HepG2 (cell line): ENCODE data around the gene DNAJA1. TPM values are rescaled to one million over a fixed set of nuclear protein-coding genes. Genes with fewer than 3 reads are reported as not detected.

Experiments
- BCL6 ChIP-seq: IDR thresholded peaks from 2 replicates; pipeline ENCODE4 v1.6.1; 2016; ENCODE audit warnings: missing genetic modification reagents, missing compliant biosample characterization
- HNF4A ChIP-seq: sonication (generic); formaldehyde crosslinking; IDR thresholded peaks from 2 replicates; pipeline ENCODE4 v1.4.0; 2020; ENCODE audit warnings: missing genetic modification reagents
- MIXL1 ChIP-seq: IDR thresholded peaks from 2 replicates; pipeline ENCODE4 v1.6.1; 2016
- MTF1 ChIP-seq: sonication (generic); formaldehyde crosslinking; IDR thresholded peaks from 2 replicates; pipeline ENCODE4 v1.5.0; 2020; ENCODE audit warnings: missing genetic modification reagents
- NFE2 ChIP-seq: sonication (generic); formaldehyde crosslinking; IDR thresholded peaks from 2 replicates; pipeline ENCODE4 v1.4.0; 2020; ENCODE audit warnings: missing genetic modification reagents
- PAX8 ChIP-seq: sonication (generic); formaldehyde crosslinking; IDR thresholded peaks from 2 replicates; pipeline ENCODE4 v1.8.0; 2022; ENCODE audit warnings: mild to moderate bottlenecking, missing genetic modification reagents, borderline replicate concordance
- RCOR2 ChIP-seq: IDR thresholded peaks from 2 replicates; pipeline ENCODE4 v1.6.1; 2016; ENCODE audit warnings: missing biosample characterization, missing genetic modification reagents
- RXRA ChIP-seq: sonication (generic); formaldehyde crosslinking; IDR thresholded peaks from 2 replicates; pipeline ENCODE4 v1.5.1; 2020; ENCODE audit warnings: missing genetic modification reagents
- SMAD3 ChIP-seq: sonication (generic); formaldehyde crosslinking; IDR thresholded peaks from 2 replicates; pipeline ENCODE4 v1.4.0; 2020; ENCODE audit warnings: missing genetic modification reagents
- TCF7 ChIP-seq: sonication (generic); IDR thresholded peaks from 2 replicates; pipeline ENCODE4 v1.6.1; 2016; ENCODE audit warnings: antibody characterized with exemption, low read depth
- TEAD3 ChIP-seq: optimal IDR thresholded peaks from 2 replicates; pipeline ENCODE3; 2016; ENCODE audit warnings: borderline replicate concordance
- ZBTB1 ChIP-seq: sonication (generic); formaldehyde crosslinking; IDR thresholded peaks from 2 replicates; pipeline ENCODE4 v1.4.0; 2020; ENCODE audit warnings: missing genetic modification reagents, borderline replicate concordance
- ZBTB20 ChIP-seq: sonication (generic); formaldehyde crosslinking; IDR thresholded peaks from 2 replicates; pipeline ENCODE4 v1.8.1; 2023; ENCODE audit warnings: missing genetic modification reagents, low read depth, mild to moderate bottlenecking, borderline replicate concordance
- ZBTB7A ChIP-seq: sonication (generic); formaldehyde crosslinking; IDR thresholded peaks from 2 replicates; pipeline ENCODE4 v1.8.0; 2022; ENCODE audit warnings: mild to moderate bottlenecking, missing genetic modification reagents
- ZFX ChIP-seq: sonication (generic); formaldehyde crosslinking; IDR thresholded peaks from 2 replicates; pipeline ENCODE4 v1.4.0; 2020; ENCODE audit warnings: mild to moderate bottlenecking, low read depth, missing genetic modification reagents, moderate library complexity
- ZMYM3 ChIP-seq: sonication (generic); formaldehyde crosslinking; IDR thresholded peaks from 2 replicates; pipeline ENCODE4 v1.5.1; 2020; ENCODE audit warnings: mild to moderate bottlenecking, missing genetic modification reagents
- ZNF20 ChIP-seq: sonication (generic); formaldehyde crosslinking; IDR thresholded peaks from 2 replicates; pipeline ENCODE4 v1.4.0; 2020; ENCODE audit warnings: mild to moderate bottlenecking, moderate library complexity, missing genetic modification reagents
- ZNF589 ChIP-seq: sonication (generic); formaldehyde crosslinking; conservative IDR thresholded peaks from 2 replicates; pipeline ENCODE4 v1.8.0; 2022; ENCODE audit warnings: mild to moderate bottlenecking, moderate library complexity, missing genetic modification reagents
- ZNF768 ChIP-seq: sonication (generic); formaldehyde crosslinking; IDR thresholded peaks from 2 replicates; pipeline ENCODE4 v1.4.0; 2020; ENCODE audit warnings: missing genetic modification reagents
- ZNF776 ChIP-seq: sonication (generic); formaldehyde crosslinking; IDR thresholded peaks from 2 replicates; pipeline ENCODE4 v1.4.0; 2020; ENCODE audit warnings: mild to moderate bottlenecking, missing genetic modification reagents
- ZNF850 ChIP-seq: sonication (generic); formaldehyde crosslinking; conservative IDR thresholded peaks from 2 replicates; pipeline ENCODE4 v1.9.0; 2021; ENCODE audit warnings: mild to moderate bottlenecking, missing genetic modification reagents
- ZSCAN31 ChIP-seq: sonication (generic); formaldehyde crosslinking; IDR thresholded peaks from 2 replicates; pipeline ENCODE4 v1.5.0; 2020; ENCODE audit warnings: low read depth, mild to moderate bottlenecking, missing genetic modification reagents
- polyA plus RNA-seq, 8 experiments: library from polyadenylated mRNA; depleted of rRNA in 3 of 8; stranded (reverse) in 7 of 8; unstranded in 1 of 8; fragments of >200 nt; fragmentation: Illumina TruSeq in 4 of 8; extraction: Trizol in 4 of 8; gene quantifications; 2 replicates each; pipeline versions ENCODE4 v1.2.1 to v1.2.3, GENCODE V29; 2011 to 2016; ENCODE audit warnings: low read depth in 4 of 8, missing spikeins in 1 of 8, mixed read lengths in 1 of 8; ENCODE audit not compliant: insufficient read depth in 1 of 8
- total RNA-seq, 5 experiments: library from RNA; depleted of rRNA; stranded (reverse); fragments of >200 nt; fragmentation: Illumina TruSeq; extraction: Trizol; gene quantifications; 2 replicates each; pipeline ENCODE4 v1.2.3, GENCODE V29; 2016; ENCODE audit warnings: low read depth in 1 of 5
- TF ChIP-seq, protein P1 (sequence below): sonication (generic); formaldehyde crosslinking; IDR thresholded peaks from 2 replicates; pipeline ENCODE4 v1.4.0; 2020; ENCODE audit warnings: missing genetic modification reagents, mild to moderate bottlenecking, borderline replicate concordance
- TF ChIP-seq, protein P2 (sequence below): IDR thresholded peaks from 2 replicates; pipeline ENCODE4 v1.4.0; 2020; ENCODE audit warnings: mild to moderate bottlenecking, missing genetic modification reagents
- TF ChIP-seq, protein P3 (sequence below): sonication (generic); formaldehyde crosslinking; IDR thresholded peaks from 2 replicates; pipeline ENCODE4 v1.4.0; 2020; ENCODE audit warnings: missing genetic modification reagents, borderline replicate concordance
- TF ChIP-seq, protein P4 (sequence below): sonication (generic); formaldehyde crosslinking; IDR thresholded peaks from 2 replicates; pipeline ENCODE4 v1.9.0; 2022; ENCODE audit warnings: low read depth, missing genetic modification reagents

DNAJA1 gene
- total and polyA plus RNA-seq, 2 of the 13 experiments (the other 11 are each of a cell fraction or from before 2014, with no cell fraction given): 95.9 to 306 TPM

DNA sequence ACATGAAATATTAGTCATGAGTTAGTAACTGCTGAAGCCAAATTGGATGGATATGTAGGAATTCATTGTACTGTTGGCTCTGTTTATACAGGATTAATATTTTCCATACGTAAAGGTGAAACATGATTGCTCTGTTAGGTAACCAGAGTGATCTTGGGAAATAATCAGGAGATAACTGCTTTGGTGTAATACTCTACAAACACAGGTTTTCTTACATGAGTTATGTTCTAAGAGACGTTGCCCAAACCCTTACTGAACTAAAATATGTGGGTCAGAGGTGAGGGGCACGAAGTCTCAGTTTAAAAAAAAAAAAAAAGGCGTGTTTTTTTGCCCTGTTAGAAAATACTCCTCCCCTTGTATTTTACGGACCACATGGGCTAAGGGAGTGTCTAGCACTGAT, 7.8 kb downstream of the DNAJA1 start (continued):
- TF ChIP-seq ZBTB7A (CRISPR knock-in tag): no peak
- TF ChIP-seq RXRA (CRISPR knock-in tag): no peak
- no peak for TF ChIP-seq RCOR2 (CRISPR knock-in tag)
- TF ChIP-seq HNF4A: peak; percentile 45
- TF ChIP-seq ZSCAN31 (CRISPR knock-in tag): no peak
- TF ChIP-seq ZNF768 (CRISPR knock-in tag): no peak
- TF ChIP-seq ZBTB20 (CRISPR knock-in tag): no peak
- no peak for TF ChIP-seq ZNF776
- TF ChIP-seq PAX8 (CRISPR knock-in tag): no peak
- TF ChIP-seq ZNF20 (CRISPR knock-in tag): no peak
- no peak for TF ChIP-seq TEAD3 (CRISPR knock-in tag)
- TF ChIP-seq NFE2 (CRISPR knock-in tag): no peak
- TF ChIP-seq, protein P1, sequence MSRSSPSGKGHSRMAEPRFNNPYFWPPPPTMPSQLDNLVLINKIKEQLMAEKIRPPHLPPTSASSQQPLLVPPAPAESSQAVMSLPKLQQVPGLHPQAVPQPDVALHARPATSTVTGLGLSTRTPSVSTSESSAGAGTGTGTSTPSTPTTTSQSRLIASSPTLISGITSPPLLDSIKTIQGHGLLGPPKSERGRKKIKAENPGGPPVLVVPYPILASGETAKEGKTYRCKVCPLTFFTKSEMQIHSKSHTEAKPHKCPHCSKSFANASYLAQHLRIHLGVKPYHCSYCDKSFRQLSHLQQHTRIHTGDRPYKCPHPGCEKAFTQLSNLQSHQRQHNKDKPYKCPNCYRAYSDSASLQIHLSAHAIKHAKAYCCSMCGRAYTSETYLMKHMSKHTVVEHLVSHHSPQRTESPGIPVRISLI (CRISPR knock-in tag): peak; percentile 36; the same call in 1 of the 2 replicates
- no peak for TF ChIP-seq SMAD3
- no peak for TF ChIP-seq ZNF850 (CRISPR knock-in tag)
- TF ChIP-seq ZMYM3: no peak
- TF ChIP-seq, protein P2, sequence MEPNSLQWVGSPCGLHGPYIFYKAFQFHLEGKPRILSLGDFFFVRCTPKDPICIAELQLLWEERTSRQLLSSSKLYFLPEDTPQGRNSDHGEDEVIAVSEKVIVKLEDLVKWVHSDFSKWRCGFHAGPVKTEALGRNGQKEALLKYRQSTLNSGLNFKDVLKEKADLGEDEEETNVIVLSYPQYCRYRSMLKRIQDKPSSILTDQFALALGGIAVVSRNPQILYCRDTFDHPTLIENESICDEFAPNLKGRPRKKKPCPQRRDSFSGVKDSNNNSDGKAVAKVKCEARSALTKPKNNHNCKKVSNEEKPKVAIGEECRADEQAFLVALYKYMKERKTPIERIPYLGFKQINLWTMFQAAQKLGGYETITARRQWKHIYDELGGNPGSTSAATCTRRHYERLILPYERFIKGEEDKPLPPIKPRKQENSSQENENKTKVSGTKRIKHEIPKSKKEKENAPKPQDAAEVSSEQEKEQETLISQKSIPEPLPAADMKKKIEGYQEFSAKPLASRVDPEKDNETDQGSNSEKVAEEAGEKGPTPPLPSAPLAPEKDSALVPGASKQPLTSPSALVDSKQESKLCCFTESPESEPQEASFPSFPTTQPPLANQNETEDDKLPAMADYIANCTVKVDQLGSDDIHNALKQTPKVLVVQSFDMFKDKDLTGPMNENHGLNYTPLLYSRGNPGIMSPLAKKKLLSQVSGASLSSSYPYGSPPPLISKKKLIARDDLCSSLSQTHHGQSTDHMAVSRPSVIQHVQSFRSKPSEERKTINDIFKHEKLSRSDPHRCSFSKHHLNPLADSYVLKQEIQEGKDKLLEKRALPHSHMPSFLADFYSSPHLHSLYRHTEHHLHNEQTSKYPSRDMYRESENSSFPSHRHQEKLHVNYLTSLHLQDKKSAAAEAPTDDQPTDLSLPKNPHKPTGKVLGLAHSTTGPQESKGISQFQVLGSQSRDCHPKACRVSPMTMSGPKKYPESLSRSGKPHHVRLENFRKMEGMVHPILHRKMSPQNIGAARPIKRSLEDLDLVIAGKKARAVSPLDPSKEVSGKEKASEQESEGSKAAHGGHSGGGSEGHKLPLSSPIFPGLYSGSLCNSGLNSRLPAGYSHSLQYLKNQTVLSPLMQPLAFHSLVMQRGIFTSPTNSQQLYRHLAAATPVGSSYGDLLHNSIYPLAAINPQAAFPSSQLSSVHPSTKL: peak; percentile 46; the same call in 1 of the 2 replicates
- no peak for TF ChIP-seq ZNF589 (CRISPR knock-in tag)
- TF ChIP-seq ZFX: no peak
- 0 out of 2 replicates have a peak, but pooled peaks have one; percentile 13 for TF ChIP-seq BCL6 (CRISPR knock-in tag)
- 0 out of 2 replicates have a peak, but pooled peaks have one; percentile 10 for TF ChIP-seq TCF7
- TF ChIP-seq, protein P3, sequence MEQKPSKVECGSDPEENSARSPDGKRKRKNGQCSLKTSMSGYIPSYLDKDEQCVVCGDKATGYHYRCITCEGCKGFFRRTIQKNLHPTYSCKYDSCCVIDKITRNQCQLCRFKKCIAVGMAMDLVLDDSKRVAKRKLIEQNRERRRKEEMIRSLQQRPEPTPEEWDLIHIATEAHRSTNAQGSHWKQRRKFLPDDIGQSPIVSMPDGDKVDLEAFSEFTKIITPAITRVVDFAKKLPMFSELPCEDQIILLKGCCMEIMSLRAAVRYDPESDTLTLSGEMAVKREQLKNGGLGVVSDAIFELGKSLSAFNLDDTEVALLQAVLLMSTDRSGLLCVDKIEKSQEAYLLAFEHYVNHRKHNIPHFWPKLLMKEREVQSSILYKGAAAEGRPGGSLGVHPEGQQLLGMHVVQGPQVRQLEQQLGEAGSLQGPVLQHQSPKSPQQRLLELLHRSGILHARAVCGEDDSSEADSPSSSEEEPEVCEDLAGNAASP: no peak
- no peak for TF ChIP-seq ZBTB1 (CRISPR knock-in tag)
- no peak for TF ChIP-seq MTF1 (CRISPR knock-in tag)
- TF ChIP-seq, protein P4, sequence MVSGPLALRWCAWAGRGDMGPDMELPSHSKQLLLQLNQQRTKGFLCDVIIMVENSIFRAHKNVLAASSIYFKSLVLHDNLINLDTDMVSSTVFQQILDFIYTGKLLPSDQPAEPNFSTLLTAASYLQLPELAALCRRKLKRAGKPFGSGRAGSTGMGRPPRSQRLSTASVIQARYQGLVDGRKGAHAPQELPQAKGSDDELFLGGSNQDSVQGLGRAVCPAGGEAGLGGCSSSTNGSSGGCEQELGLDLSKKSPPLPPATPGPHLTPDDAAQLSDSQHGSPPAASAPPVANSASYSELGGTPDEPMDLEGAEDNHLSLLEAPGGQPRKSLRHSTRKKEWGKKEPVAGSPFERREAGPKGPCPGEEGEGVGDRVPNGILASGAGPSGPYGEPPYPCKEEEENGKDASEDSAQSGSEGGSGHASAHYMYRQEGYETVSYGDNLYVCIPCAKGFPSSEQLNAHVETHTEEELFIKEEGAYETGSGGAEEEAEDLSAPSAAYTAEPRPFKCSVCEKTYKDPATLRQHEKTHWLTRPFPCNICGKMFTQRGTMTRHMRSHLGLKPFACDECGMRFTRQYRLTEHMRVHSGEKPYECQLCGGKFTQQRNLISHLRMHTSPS: no peak
- no peak for TF ChIP-seq MIXL1 (CRISPR knock-in tag)
